H1 (cell line): ENCODE data around the gene RAP1GDS1. TPM values are rescaled to one million over a fixed set of nuclear protein-coding genes. Genes with fewer than 3 reads are reported as not detected.

Source experiments
- CTCF ChIA-PET: fragments of 300-600 bp; sonication (Branson Sonifier 250); formaldehyde crosslinking; loops from one replicate; lab custom pipeline; 2021; ENCODE audit not compliant: partially characterized antibody; lab: Charles Lee
- POLR2A ChIA-PET: fragments of 300-600 bp; sonication (Branson Sonifier 250); formaldehyde crosslinking; loops from one replicate; lab custom pipeline; 2021; ENCODE audit warnings: inconsistent platforms; ENCODE audit not compliant: partially characterized antibody; lab: Charles Lee
- DNase-seq, 2 experiments: peaks; one replicate each; pipeline versions ENCODE4 v3.0.0 to v3.0.0-alpha.2; 2010 to 2022; ENCODE audit warnings: low spot score in 2 of 2, low read depth in 1 of 2, mixed read lengths in 1 of 2
- FAIRE-seq: peaks from 2 replicates; lab custom pipeline; 2011; peaks lifted over from hg19 to GRCh38; lab: Jason Lieb, UNC
- H2AFZ ChIP-seq: 2 replicates; pipeline ENCODE4 v1.8.1; 2012; ENCODE audit warnings: low read length, inconsistent platforms
- H2AK5ac ChIP-seq: 2 replicates; pipeline ENCODE4 v1.6.1; 2013; ENCODE audit warnings: low read depth, low read length
- H2BK120ac ChIP-seq: replicated peaks from 2 replicates; pipeline ENCODE3; 2013; ENCODE audit warnings: low read depth, low read length, inconsistent platforms
- H2BK12ac ChIP-seq: 2 replicates; pipeline ENCODE4 v1.6.1; 2013; ENCODE audit warnings: low read depth, low read length
- H2BK15ac ChIP-seq: 2 replicates; pipeline ENCODE4 v1.6.1; 2013; ENCODE audit warnings: low read length
- H2BK20ac ChIP-seq: 2 replicates; pipeline ENCODE4 v1.6.1; 2013; ENCODE audit warnings: low read length
- H2BK5ac ChIP-seq: 2 replicates; pipeline ENCODE4 v1.6.1; 2013; ENCODE audit warnings: low read depth, low read length
- H3K14ac ChIP-seq: 2 replicates; pipeline ENCODE4 v1.6.1; 2013; ENCODE audit warnings: inconsistent platforms; ENCODE audit not compliant: insufficient read length
- H3K18ac ChIP-seq: 2 replicates; pipeline ENCODE4 v1.6.1; 2013; ENCODE audit warnings: low read length; ENCODE audit errors: extremely low read depth
- H3K23ac ChIP-seq: 2 replicates; pipeline ENCODE4 v1.6.1; 2013; ENCODE audit warnings: inconsistent platforms; ENCODE audit not compliant: insufficient read length
- H3K23me2 ChIP-seq: 2 replicates; pipeline ENCODE4 v1.6.1; 2013; ENCODE audit warnings: low read depth, low read length
- H3K27ac ChIP-seq: 2 replicates; pipeline ENCODE4 v1.6.1; 2011; ENCODE audit warnings: low read depth, low read length, inconsistent platforms
- H3K27me3 ChIP-seq, 4 experiments: replicated peaks in 1 of 4; 1 replicate in 1 of 4; 2 replicates in 3 of 4; pipeline versions ENCODE4 v1.6.1 to v1.8.1; 2011 to 2013; ENCODE audit warnings: low read length in 3 of 4, mild to moderate bottlenecking in 3 of 4, inconsistent platforms in 2 of 4, mixed read lengths in 2 of 4, moderate library complexity in 1 of 4; ENCODE audit not compliant: control insufficient read depth in 3 of 4, insufficient read depth in 3 of 4; ENCODE audit errors: extremely low read depth in 1 of 4
- H3K36me3 ChIP-seq, 4 experiments: 2 replicates each; pipeline versions ENCODE4 v1.6.1 to v1.8.1; 2011 to 2013; ENCODE audit warnings: mild to moderate bottlenecking in 4 of 4, low read length in 3 of 4, moderate library complexity in 2 of 4, control low read depth in 1 of 4, inconsistent platforms in 1 of 4; ENCODE audit not compliant: insufficient read depth in 4 of 4, control insufficient read depth in 2 of 4
- H3K4ac ChIP-seq: replicated peaks from 2 replicates; pipeline ENCODE3; 2013; ENCODE audit warnings: low read length, low read depth, mixed read lengths, inconsistent platforms; ENCODE audit not compliant: insufficient read length
- H3K4me1 ChIP-seq, 4 experiments: replicated peaks in 1 of 4; 1 replicate in 1 of 4; 2 replicates in 3 of 4; pipeline versions ENCODE4 v1.6.1 to v1.8.1; 2011 to 2013; ENCODE audit warnings: low read length in 3 of 4, inconsistent platforms in 2 of 4, mixed read lengths in 1 of 4; ENCODE audit not compliant: insufficient read depth in 4 of 4, control insufficient read depth in 3 of 4
- H3K4me2 ChIP-seq, 2 experiments: 2 replicates each; pipeline versions ENCODE4 v1.6.1 to v1.8.1; 2011 to 2013; ENCODE audit warnings: low read depth in 2 of 2, low read length in 2 of 2, control low read depth in 1 of 2, inconsistent platforms in 1 of 2, mild to moderate bottlenecking in 1 of 2; ENCODE audit not compliant: insufficient read depth in 1 of 2
- H3K4me3 ChIP-seq, 4 experiments: fragments of 200-600, 300-600 bp in 1 of 4; sonication (generic), shearing (Covaris generic), sonication (Bioruptor Twin) in 1 of 4; 2 replicates each; pipeline versions ENCODE4 v1.5.1 to v1.8.1; 2011 to 2016; ENCODE audit warnings: low read length in 4 of 4, low read depth in 3 of 4, control low read depth in 2 of 4, inconsistent platforms in 2 of 4, mild to moderate bottlenecking in 2 of 4, mixed read lengths in 1 of 4, moderate library complexity in 1 of 4; ENCODE audit not compliant: insufficient read depth in 2 of 4; ENCODE audit errors: extremely low read depth in 1 of 4
- H3K56ac ChIP-seq: replicated peaks from 2 replicates; pipeline ENCODE3; 2013; ENCODE audit warnings: low read depth, mild to moderate bottlenecking, mixed read lengths, low read length, inconsistent platforms; ENCODE audit not compliant: insufficient read length
- H3K79me1 ChIP-seq: 2 replicates; pipeline ENCODE4 v1.6.1; 2013; ENCODE audit warnings: low read depth, low read length, control low read depth
- H3K79me2 ChIP-seq, 2 experiments: 2 replicates each; pipeline versions ENCODE4 v1.6.1 to v1.8.1; 2012 to 2013; ENCODE audit warnings: low read length in 2 of 2, mild to moderate bottlenecking in 2 of 2, inconsistent platforms in 1 of 2; ENCODE audit not compliant: insufficient read depth in 2 of 2, control insufficient read depth in 1 of 2
- H3K9ac ChIP-seq, 4 experiments: replicated peaks in 1 of 4; 1 replicate in 1 of 4; 2 replicates in 3 of 4; pipeline versions ENCODE4 v1.6.1 to v1.8.1; 2011 to 2013; ENCODE audit warnings: low read depth in 3 of 4, low read length in 3 of 4, control low read depth in 2 of 4, mild to moderate bottlenecking in 2 of 4, moderate library complexity in 2 of 4, inconsistent platforms in 1 of 4; ENCODE audit errors: extremely low read depth in 1 of 4
- H3K9me3 ChIP-seq, 2 experiments: 2 replicates each; pipeline versions ENCODE4 v1.6.1 to v1.8.1; 2012 to 2013; ENCODE audit warnings: mild to moderate bottlenecking in 2 of 2, moderate library complexity in 2 of 2, control low read depth in 1 of 2, inconsistent platforms in 1 of 2, low read depth in 1 of 2, low read length in 1 of 2, mixed read lengths in 1 of 2; ENCODE audit not compliant: insufficient read depth in 2 of 2
- H4K20me1 ChIP-seq, 2 experiments: replicated peaks in 1 of 2; 2 replicates each; pipeline versions ENCODE3 to v1.8.1; 2011 to 2013; ENCODE audit warnings: inconsistent platforms in 2 of 2, low read length in 2 of 2, mild to moderate bottlenecking in 1 of 2; ENCODE audit not compliant: insufficient read depth in 2 of 2, control insufficient read depth in 1 of 2
- H4K5ac ChIP-seq: 2 replicates; pipeline ENCODE4 v1.6.1; 2013; ENCODE audit warnings: low read length, low read depth, mixed read lengths, inconsistent platforms; ENCODE audit not compliant: insufficient read length
- H4K8ac ChIP-seq: 2 replicates; pipeline ENCODE4 v1.8.0; 2013; ENCODE audit warnings: mild to moderate bottlenecking, moderate library complexity, low read length, inconsistent platforms; ENCODE audit not compliant: insufficient read depth; ENCODE audit errors: extremely low read depth
- H4K91ac ChIP-seq: replicated peaks from 2 replicates; pipeline ENCODE3; 2013; ENCODE audit warnings: low read length, mixed read lengths, inconsistent platforms; ENCODE audit not compliant: insufficient read length
- BACH1 ChIP-seq: IDR thresholded peaks from 2 replicates; pipeline ENCODE4 v1.6.1; 2012; ENCODE audit warnings: low read length, improper control_type of control experiment
- BCL11A ChIP-seq, 2 experiments: IDR thresholded peaks; one replicate each; pipeline ENCODE4 v1.6.1; 2011; ENCODE audit warnings: low read depth in 2 of 2, low read length in 2 of 2, mild to moderate bottlenecking in 2 of 2
- EGR1 ChIP-seq: IDR thresholded peaks from 2 replicates; pipeline ENCODE4 v1.6.1; 2011; ENCODE audit warnings: low read depth, low read length, borderline replicate concordance
- JUN ChIP-seq: IDR thresholded peaks from 2 replicates; pipeline ENCODE4 v1.6.1; 2011; ENCODE audit warnings: low read depth, mild to moderate bottlenecking, improper control_type of control experiment, low read length
- MAFK ChIP-seq: IDR thresholded peaks from 2 replicates; pipeline ENCODE4 v1.6.1; 2012; ENCODE audit warnings: low read depth, mild to moderate bottlenecking, improper control_type of control experiment, low read length
- POLR2A ChIP-seq, 2 experiments: IDR thresholded peaks; 1 replicate in 1 of 2; 2 replicates in 1 of 2; pipeline ENCODE4 v1.6.1; 2011; ENCODE audit warnings: low read depth in 2 of 2, low read length in 2 of 2, mild to moderate bottlenecking in 2 of 2; ENCODE audit errors: control extremely low read depth in 1 of 2
- POU5F1 ChIP-seq: IDR thresholded peaks from 2 replicates; pipeline ENCODE4 v1.6.1; 2011; ENCODE audit warnings: low read depth, mild to moderate bottlenecking, low read length, moderate library complexity
- RAD21 ChIP-seq, 2 experiments: IDR thresholded peaks in 1 of 2; conservative IDR thresholded peaks in 1 of 2; 2 replicates each; pipeline ENCODE4 v1.6.1; 2011; ENCODE audit warnings: low read depth in 2 of 2, low read length in 2 of 2, improper control_type of control experiment in 1 of 2, inconsistent platforms in 1 of 2, mild to moderate bottlenecking in 1 of 2, moderate library complexity in 1 of 2
- RFX5 ChIP-seq: IDR thresholded peaks from 2 replicates; pipeline ENCODE4 v1.6.1; 2011; ENCODE audit warnings: low read depth, low read length, improper control_type of control experiment, borderline replicate concordance
- WGBS, 2 experiments: shearing (Covaris generic) in 1 of 2; methylation state at CpG; one replicate each; pipeline versions ENCODE4 v1.1.6 to v1.1.7; 2013 to 2015; ENCODE audit warnings: low lambda C conversion rate in 2 of 2, mixed read lengths in 2 of 2, inconsistent platforms in 1 of 2, low coverage in 1 of 2, missing lambda C conversion rate in 1 of 2; ENCODE audit not compliant: insufficient replicate concordance in 2 of 2, insufficient coverage in 1 of 2, insufficient read length in 1 of 2; ENCODE audit errors: extremely low coverage in 1 of 2, missing lambda C conversion rate in 1 of 2; 5-methylcytosine and 5-hydroxymethylcytosine counted together
- polyA plus RNA-seq, 7 experiments: library from polyadenylated mRNA; depleted of rRNA in 3 of 7; stranded (reverse) in 5 of 7; unstranded in 2 of 7; fragments of >200 nt in 5 of 7; fragments of 200-250 nt in 2 of 7; gene quantifications; 1 replicate in 5 of 7; 2 replicates in 1 of 7; 4 replicates in 1 of 7; pipeline versions ENCODE4 v1.2.1 to v1.2.3, GENCODE V29; 2011 to 2013; ENCODE audit warnings: missing spikeins in 2 of 7, mixed read lengths in 2 of 7
- total RNA-seq: library from RNA; stranded (reverse); fragmentation: NEBNext Ultra II Directional; extraction: Animal tissue kit (Norgen Biotek cat#: 25700); gene quantifications from 2 replicates; pipeline ENCODE4 v1.2.1, GENCODE V29; 2021

RAP1GDS1 gene
- total and polyA plus RNA-seq, 2 of the 8 experiments (the other 6 are each of a cell fraction or from before 2014, with no cell fraction given), result 12.8 to 31.9 TPM

- no peak overlapping the region for H3K4me2 ChIP-seq
- no peak overlapping the region for H3K4ac ChIP-seq
- no peak overlapping the region for H3K18ac ChIP-seq
- WGBS, 2 experiments, result 97% methylated on average over 2 of the region's 2 CpGs; no CpG with 5 or more reads in 1 of the 2 experiments
- no peak overlapping the region for H3K56ac ChIP-seq
- H3K27me3 ChIP-seq, result no peaks in the 10 kb centered on the region
- FAIRE-seq, result no peak
- ChIA-PET POLR2A (no interaction called here), CTCF (interaction anchor here (0.5 kb wide), 1 partner anchor 472 kb away, joined by 3 read pairs; no protein-coding TSS in a partner anchor)
- H2BK20ac ChIP-seq, result no peak overlapping the region
- H2BK120ac ChIP-seq, result no peak overlapping the region
- no peak overlapping the region for H3K23ac ChIP-seq
- no peak overlapping the region for H2BK5ac ChIP-seq
- no peaks in the 10 kb centered on the region; the same call in 1 of the 2 replicates for H3K79me1 ChIP-seq
- no peak overlapping the region for H2AFZ ChIP-seq
- H2BK15ac ChIP-seq, result no peak overlapping the region
- no peak overlapping the region for H3K9ac ChIP-seq
- no peak overlapping the region for H4K5ac ChIP-seq
- no peak for TF ChIP-seq BACH1
- TF ChIP-seq JUN, result no peak
- no peak for TF ChIP-seq RFX5
- no peak for TF ChIP-seq EGR1
- no peak for TF ChIP-seq POU5F1
- no peak for TF ChIP-seq POLR2A (IDR thresholded peaks at IDR 0.05; ENCODE audit: control extremely low read depth in 1 of 2, low read depth in 2 of 2, low read length in 2 of 2)
- no peak for TF ChIP-seq MAFK
- TF ChIP-seq BCL11A (IDR thresholded peaks at IDR 0.05; ENCODE audit: low read depth in 2 of 2, low read length in 2 of 2), result no peak
- no peak for TF ChIP-seq RAD21 (IDR thresholded peaks at IDR 0.05 in 1 of 2, conservative IDR thresholded peaks at IDR 0.05 in 1 of 2; ENCODE audit: low read depth in 2 of 2, low read length in 2 of 2)
- TF ChIP-seq, all 59 proteins: peak for 0
- Histone ChIP-seq H3K4me1 (no peaks in the 10 kb centered on the region), H2AK5ac (no peak overlapping the region), H4K8ac (no peak overlapping the region), H4K91ac (no peak overlapping the region), H3K14ac (no peak overlapping the region), H3K9me3 (peaks cover 2 to 3% of the 10 kb centered on the region in 2 experiments; a peak in 2 of 4 replicates), H3K36me3 (no peaks in the 10 kb centered on the region; a peak in 1 of 8 replicates), H3K27ac (no peak overlapping the region), H2BK12ac (no peak overlapping the region), H4K20me1 (no peaks in the 10 kb centered on the region), H3K79me2 (no peaks in the 10 kb centered on the region), H3K4me3 (no peak overlapping the region), H3K23me2 (no peaks in the 10 kb centered on the region)
- no peak for DNase-seq
Observed at GRCh38 chr4:98318521-98318920, 57.3 kb downstream of the RAP1GDS1 start.
